Testis (tissue), 3 donors: Measurements from ENCODE around the gene DCLRE1B. TPM values are rescaled to one million over a fixed set of nuclear protein-coding genes. Genes with fewer than 3 reads are reported as not detected.

ENCODE experiments used
- DNase-seq: peaks from one replicate; pipeline ENCODE4 v3.0.0-alpha.2; 2019
- H3K27ac ChIP-seq, 2 donors: fragments of 200-600 bp; sonication (generic); one replicate each; pipeline ENCODE4 v1.5.1; 2019
- H3K27me3 ChIP-seq: fragments of 200-600 bp; sonication (generic); one replicate; pipeline ENCODE4 v1.5.1; 2019
- H3K36me3 ChIP-seq: fragments of 200-600 bp; sonication (generic); one replicate; pipeline ENCODE4 v1.5.1; 2017; ENCODE audit warnings: low read depth; ENCODE audit errors: missing control alignments
- H3K4me1 ChIP-seq: fragments of 200-600 bp; sonication (generic); one replicate; pipeline ENCODE4 v1.5.1; 2019
- H3K4me3 ChIP-seq, 2 donors: fragments of 200-600 bp; sonication (generic); one replicate each; pipeline ENCODE4 v1.5.1; 2017 to 2019
- H3K9me3 ChIP-seq: fragments of 200-600 bp; sonication (generic); one replicate; pipeline ENCODE4 v1.5.1; 2017
- CTCF ChIP-seq, 3 experiments: fragments of 450-650 bp in 2 of 3; fragments of 200-600 bp in 1 of 3; sonication (generic) in 1 of 3; IDR thresholded peaks; one replicate each; pipeline ENCODE4 v1.5.1; 2016 to 2019; ENCODE audit warnings: antibody characterized with exemption in 3 of 3, mild to moderate bottlenecking in 2 of 3, moderate library complexity in 1 of 3
- POLR2A ChIP-seq: fragments of 450-650 bp; IDR thresholded peaks from one replicate; pipeline ENCODE4 v1.6.1; 2017; ENCODE audit warnings: antibody characterized with exemption, mild to moderate bottlenecking, moderate library complexity
- WGBS, 2 donors: methylation state at CpG; one replicate each; pipeline ENCODE4 v1.1.5; 2018; 5-methylcytosine and 5-hydroxymethylcytosine counted together
- intact Hi-C: fragments of 100-400 bp; cut with DNase I; formaldehyde crosslinking; loops from one replicate; pipeline ENCODE4 v1.15.1; 2023; ENCODE audit warnings: low total_unique reads
- polyA plus RNA-seq: library from polyadenylated mRNA; stranded (reverse); fragments of 350-450 nt; fragmentation: Illumina TruSeq; extraction: RNeasy Lipid Tissue Mini Kit (QIAGEN cat#74804); gene quantifications from one replicate; pipeline ENCODE4 v1.2.3, GENCODE V29; 2014; ENCODE audit warnings: low read depth, low replicate concordance; ENCODE audit not compliant: insufficient read depth
- total RNA-seq, 2 donors: library from RNA; depleted of rRNA; stranded (reverse); fragments of >200 nt; gene quantifications; one replicate each; pipeline ENCODE4 v1.2.3, GENCODE V29; 2016

DCLRE1B gene
- total and polyA plus RNA-seq, 3 donors from 2014 or later = 6.7 to 8.3 (median 7.7) TPM

- H3K9me3 ChIP-seq = no peaks in the 10 kb centered on the region
- H3K4me3 ChIP-seq = no peak overlapping the region
- DNase-seq = no peak
- no peak overlapping the region for H3K27ac ChIP-seq
- 90 to 96% methylated on average over 2 of the region's 2 CpGs for WGBS, 2 donors
- H3K4me1 ChIP-seq = no peaks in the 10 kb centered on the region
- no peaks in the 10 kb centered on the region for H3K36me3 ChIP-seq
- no peak for TF ChIP-seq CTCF (IDR thresholded peaks at IDR 0.05)
- TF ChIP-seq POLR2A = no peak
- no peaks in the 10 kb centered on the region for H3K27me3 ChIP-seq
- intact Hi-C loops = no loop called here
These were observed 12.4 kb downstream of the DCLRE1B start for GRCh38 chr1:113917400-113918082.

- Histone ChIP-seq H3K27ac (no peak overlapping the region), H3K4me3 (no peak overlapping the region), H3K36me3 (no peaks in the 10 kb centered on the region), H3K4me1 (no peaks in the 10 kb centered on the region), H3K27me3 (no peaks in the 10 kb centered on the region), H3K9me3 (no peaks in the 10 kb centered on the region)
- DNase-seq = no peak
- intact Hi-C loops = no loop called here
- no peak for TF ChIP-seq POLR2A
- TF ChIP-seq CTCF (IDR thresholded peaks at IDR 0.05) = no peak
These were observed 13.1 kb downstream of the DCLRE1B start for GRCh38 chr1:113918243-113918642.

GRCh38 chr1:113922957-113923356, 17.8 kb downstream of the DCLRE1B start:
- 93 to 94% methylated on average over 4 of the region's 4 CpGs for WGBS, 2 donors
- intact Hi-C loops = no loop called here
- no peak for TF ChIP-seq CTCF (IDR thresholded peaks at IDR 0.05)
- no peak for TF ChIP-seq POLR2A
- Histone ChIP-seq H3K4me1 (no peaks in the 10 kb centered on the region), H3K4me3 (no peak overlapping the region), H3K27ac (no peak overlapping the region), H3K27me3 (no peaks in the 10 kb centered on the region), H3K36me3 (no peaks in the 10 kb centered on the region), H3K9me3 (no peaks in the 10 kb centered on the region)
- no peak for DNase-seq

- DNase-seq = no peak
- no peak overlapping the region for H3K27ac ChIP-seq
- H3K36me3 ChIP-seq = no peaks in the 10 kb centered on the region
These were observed 19.3 kb downstream of the DCLRE1B start for GRCh38 chr1:113924473-113924872.

More at GRCh38 chr1:113924473-113924872, 19.3 kb downstream of the DCLRE1B start:
- intact Hi-C loops = no loop called here
- no peaks in the 10 kb centered on the region for H3K9me3 ChIP-seq
- TF ChIP-seq CTCF (IDR thresholded peaks at IDR 0.05) (no peak), POLR2A (no peak)
- no peak overlapping the region for H3K4me3 ChIP-seq
- no peaks in the 10 kb centered on the region for H3K27me3 ChIP-seq
- H3K4me1 ChIP-seq = no peaks in the 10 kb centered on the region
- 89 to 100% methylated on average over 2 of the region's 2 CpGs for whole genome bisulfite sequencing, 2 donors
